HepG2 (cell line): Measurements from ENCODE around the gene FAM174C. TPM values are rescaled to one million over a fixed set of nuclear protein-coding genes. Genes with fewer than 3 reads are reported as not detected.
A peak's percentile ranks its signal among the peaks of the same experiment; 100 is the strongest.

ENCODE experiments used
- ARID4A ChIP-seq: sonication (generic); formaldehyde crosslinking; IDR thresholded peaks from 2 replicates; pipeline ENCODE4 v1.5.0; 2020; ENCODE audit warnings: mild to moderate bottlenecking, missing genetic modification reagents, borderline replicate concordance
- CREBL2 ChIP-seq: sonication (generic); formaldehyde crosslinking; IDR thresholded peaks from 2 replicates; pipeline ENCODE4 v1.8.1; 2023; ENCODE audit warnings: missing genetic modification reagents, mild to moderate bottlenecking, borderline replicate concordance
- GTF2F1 ChIP-seq: fragments of 150-350 bp; IDR thresholded peaks from 2 replicates; pipeline ENCODE4 v1.6.1; 2014; ENCODE audit warnings: low read length
- HNF1A ChIP-seq, 2 experiments: sonication (generic) in 1 of 2; formaldehyde crosslinking in 1 of 2; IDR thresholded peaks; 2 replicates each; pipeline versions ENCODE4 v1.4.0 to v1.6.1; 2016 to 2020; ENCODE audit warnings: borderline replicate concordance in 1 of 2, low read depth in 1 of 2, mild to moderate bottlenecking in 1 of 2, missing genetic modification reagents in 1 of 2
- KDM5B ChIP-seq: sonication (generic); formaldehyde crosslinking; IDR thresholded peaks from 2 replicates; pipeline ENCODE4 v1.4.0; 2020; ENCODE audit warnings: missing genetic modification reagents, mild to moderate bottlenecking, borderline replicate concordance
- KLF12 ChIP-seq: sonication (generic); formaldehyde crosslinking; IDR thresholded peaks from 2 replicates; pipeline ENCODE4 v1.4.0; 2020; ENCODE audit warnings: missing genetic modification reagents, borderline replicate concordance
- PATZ1 ChIP-seq: sonication (generic); formaldehyde crosslinking; IDR thresholded peaks from 2 replicates; pipeline ENCODE4 v1.4.0; 2020; ENCODE audit warnings: missing genetic modification reagents
- PHF21A ChIP-seq: sonication (generic); formaldehyde crosslinking; IDR thresholded peaks from 2 replicates; pipeline ENCODE4 v1.5.0; 2020; ENCODE audit warnings: mild to moderate bottlenecking, missing genetic modification reagents
- PRDM10 ChIP-seq: sonication (generic); formaldehyde crosslinking; IDR thresholded peaks from 2 replicates; pipeline ENCODE4 v1.4.0; 2020; ENCODE audit warnings: low read depth, missing genetic modification reagents
- PTBP1 ChIP-seq: fragments of 200-400 bp; formaldehyde crosslinking; IDR thresholded peaks from 2 replicates; pipeline ENCODE4 v1.6.1; 2018; ENCODE audit warnings: low read length, low read depth; ENCODE audit not compliant: poor library complexity, severe bottlenecking
- ZNF468 ChIP-seq: sonication (generic); formaldehyde crosslinking; IDR thresholded peaks from 2 replicates; pipeline ENCODE4 v1.8.0; 2022; ENCODE audit warnings: mild to moderate bottlenecking, moderate library complexity, missing genetic modification reagents
- ZNF550 ChIP-seq: sonication (generic); formaldehyde crosslinking; IDR thresholded peaks from 2 replicates; pipeline ENCODE4 v1.4.0; 2020; ENCODE audit warnings: mild to moderate bottlenecking, missing genetic modification reagents, borderline replicate concordance
- ZNF589 ChIP-seq: sonication (generic); formaldehyde crosslinking; conservative IDR thresholded peaks from 2 replicates; pipeline ENCODE4 v1.8.0; 2022; ENCODE audit warnings: mild to moderate bottlenecking, moderate library complexity, missing genetic modification reagents
- polyA plus RNA-seq, 8 experiments: library from polyadenylated mRNA; depleted of rRNA in 3 of 8; stranded (reverse) in 7 of 8; unstranded in 1 of 8; fragments of >200 nt; fragmentation: Illumina TruSeq in 4 of 8; extraction: Trizol in 4 of 8; gene quantifications; 2 replicates each; pipeline versions ENCODE4 v1.2.1 to v1.2.3, GENCODE V29; 2011 to 2016; ENCODE audit warnings: low read depth in 4 of 8, missing spikeins in 1 of 8, mixed read lengths in 1 of 8; ENCODE audit not compliant: insufficient read depth in 1 of 8
- total RNA-seq, 5 experiments: library from RNA; depleted of rRNA; stranded (reverse); fragments of >200 nt; fragmentation: Illumina TruSeq; extraction: Trizol; gene quantifications; 2 replicates each; pipeline ENCODE4 v1.2.3, GENCODE V29; 2016; ENCODE audit warnings: low read depth in 1 of 5

The FAM174C gene
- total and polyA plus RNA-seq, 2 of the 13 experiments (the other 11 are each of a cell fraction or from before 2014, with no cell fraction given) = 19.5 to 31.3 TPM

- TF ChIP-seq PTBP1 (no peak), CREBL2 (CRISPR knock-in tag) (no peak), GTF2F1 (no peak), ZNF468 (CRISPR knock-in tag) (no peak), PHF21A (no peak), HNF1A (IDR thresholded peaks at IDR 0.05; ENCODE audit: low read depth) (no peak), HNF1A (CRISPR knock-in tag; IDR thresholded peaks at IDR 0.05; ENCODE audit: borderline replicate concordance) (no peak), PATZ1 (CRISPR knock-in tag) (no peak; the same call in 1 of the 2 replicates), ZNF550 (CRISPR knock-in tag) (no peak), ARID4A (CRISPR knock-in tag) (peak; percentile 78; the same call in 1 of the 2 replicates), ZNF589 (CRISPR knock-in tag) (no peak), KLF12 (CRISPR knock-in tag) (no peak), KDM5B (CRISPR knock-in tag) (no peak), PRDM10 (no peak)
These were observed 26.5 kb upstream of the FAM174C start (continued) for GRCh38 chr19:1248786-1249297.
